GM12875 (cell line): ENCODE results near the gene FBLIM1.

Experiments
- H3K4me3 ChIP-seq: one replicate; pipeline ENCODE4 v1.5.1; 2011; ENCODE audit warnings: low read depth, low read length, control low read depth
- TF ChIP-seq, protein P1 (sequence below): IDR thresholded peaks from 2 replicates; pipeline ENCODE4 v1.5.1; 2011; ENCODE audit warnings: low read depth, mild to moderate bottlenecking, control low read depth, inconsistent platforms, low read length, moderate library complexity, borderline replicate concordance; ENCODE audit not compliant: insufficient read depth

The FBLIM1 gene

DNA sequence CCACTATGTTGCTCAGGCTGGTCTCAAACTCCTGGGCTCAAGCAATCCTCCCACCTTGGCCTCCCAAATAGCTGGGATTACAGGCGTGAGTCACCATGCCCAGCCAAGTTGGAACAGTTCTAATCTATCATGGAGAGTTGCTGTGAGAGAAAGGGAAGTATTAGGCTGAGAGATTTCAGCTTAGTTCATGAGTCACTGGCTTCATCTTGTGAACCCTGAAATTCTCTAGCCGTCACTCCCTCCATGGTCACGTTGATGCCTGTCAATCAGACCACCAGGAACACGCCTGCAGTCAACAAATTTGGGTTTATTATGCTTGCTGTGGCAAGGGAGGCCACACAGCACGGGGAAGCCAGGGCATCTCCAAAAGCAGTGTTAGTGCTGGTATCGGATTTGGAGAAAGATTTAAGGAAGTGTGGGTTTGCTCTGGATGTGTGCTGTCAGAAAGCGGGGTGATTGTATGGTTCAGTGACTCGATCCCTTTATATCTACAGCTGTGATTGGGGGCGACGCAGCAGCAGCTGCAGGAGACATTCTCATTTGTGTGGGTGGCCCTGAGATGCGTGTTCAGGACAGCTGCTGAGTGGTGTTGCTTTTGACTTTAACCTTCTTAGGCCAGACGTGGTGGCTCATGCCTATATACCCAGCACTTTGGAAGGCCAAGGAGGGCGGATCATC lies 30.2 kb downstream of the FBLIM1 start:
- TF ChIP-seq, protein P1, sequence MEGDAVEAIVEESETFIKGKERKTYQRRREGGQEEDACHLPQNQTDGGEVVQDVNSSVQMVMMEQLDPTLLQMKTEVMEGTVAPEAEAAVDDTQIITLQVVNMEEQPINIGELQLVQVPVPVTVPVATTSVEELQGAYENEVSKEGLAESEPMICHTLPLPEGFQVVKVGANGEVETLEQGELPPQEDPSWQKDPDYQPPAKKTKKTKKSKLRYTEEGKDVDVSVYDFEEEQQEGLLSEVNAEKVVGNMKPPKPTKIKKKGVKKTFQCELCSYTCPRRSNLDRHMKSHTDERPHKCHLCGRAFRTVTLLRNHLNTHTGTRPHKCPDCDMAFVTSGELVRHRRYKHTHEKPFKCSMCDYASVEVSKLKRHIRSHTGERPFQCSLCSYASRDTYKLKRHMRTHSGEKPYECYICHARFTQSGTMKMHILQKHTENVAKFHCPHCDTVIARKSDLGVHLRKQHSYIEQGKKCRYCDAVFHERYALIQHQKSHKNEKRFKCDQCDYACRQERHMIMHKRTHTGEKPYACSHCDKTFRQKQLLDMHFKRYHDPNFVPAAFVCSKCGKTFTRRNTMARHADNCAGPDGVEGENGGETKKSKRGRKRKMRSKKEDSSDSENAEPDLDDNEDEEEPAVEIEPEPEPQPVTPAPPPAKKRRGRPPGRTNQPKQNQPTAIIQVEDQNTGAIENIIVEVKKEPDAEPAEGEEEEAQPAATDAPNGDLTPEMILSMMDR, result no peak
- H3K4me3 ChIP-seq, result no peak overlapping the region

GRCh38 chr1:15796086-15796462 lies 37.5 kb downstream of the FBLIM1 start:
- no peak overlapping the region for H3K4me3 ChIP-seq
- TF ChIP-seq, protein P1, result no peak

DNA sequence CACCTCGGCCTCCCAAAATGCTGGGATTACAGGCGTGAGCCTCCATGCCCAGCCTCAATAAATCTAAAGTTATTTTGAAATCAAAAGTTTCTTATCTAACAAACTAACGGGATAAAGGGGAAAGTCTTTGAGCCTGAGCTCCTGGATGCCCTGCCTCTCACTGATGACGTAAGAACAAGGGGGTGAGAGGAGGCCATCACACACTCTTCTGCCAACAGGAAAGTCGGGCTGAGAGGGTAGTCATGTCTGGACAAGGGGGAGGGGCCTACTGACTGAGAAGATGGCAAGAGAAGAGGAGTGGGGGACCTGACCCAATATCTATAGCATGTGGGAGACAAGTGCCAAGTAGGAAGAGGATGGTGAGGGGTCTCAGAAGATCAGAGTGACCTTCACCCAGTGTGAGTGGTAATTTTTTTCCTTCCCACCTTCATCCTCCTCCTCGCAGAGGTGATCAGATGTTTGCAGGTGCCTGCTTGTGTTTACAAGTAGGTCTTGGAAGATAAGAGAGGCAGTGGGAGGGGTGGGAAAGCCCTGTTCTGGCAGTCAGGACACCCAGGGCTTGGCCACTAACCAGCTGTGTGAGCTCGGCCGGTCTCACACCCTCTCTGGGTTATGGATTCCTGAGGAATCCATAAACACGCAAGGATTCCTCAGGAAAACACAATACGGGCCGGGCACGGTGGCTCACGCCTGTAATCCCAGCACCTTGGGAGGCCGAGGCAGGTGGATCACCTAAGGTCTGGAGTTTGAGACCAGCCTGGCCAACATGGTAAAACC lies 39.2 kb downstream of the FBLIM1 start:
- H3K4me3 ChIP-seq, result no peak overlapping the region
- TF ChIP-seq, protein P1, result no peak

GRCh38 chr1:15799004-15799867 lies 40.6 kb downstream of the FBLIM1 start:
- no peak overlapping the region for H3K4me3 ChIP-seq
- TF ChIP-seq, protein P1, result no peak

GRCh38 chr1:15799928-15800835 lies 41.6 kb downstream of the FBLIM1 start:
- TF ChIP-seq, protein P1, result no peak
- H3K4me3 ChIP-seq, result no peak overlapping the region

- no peak overlapping the region for H3K4me3 ChIP-seq
- TF ChIP-seq, protein P1, result no peak
Observed at GRCh38 chr1:15802234-15802965, 43.8 kb downstream of the FBLIM1 start.
